ENCODE data around the gene SSR1. TPM values are rescaled to one million over a fixed set of nuclear protein-coding genes. Genes with fewer than 3 reads are reported as not detected.

Gene SSR1
- total and polyA plus RNA-seq, 9 of the 15 experiments (the other 6 are each of a cell fraction or from before 2014, with no cell fraction given), result 87.7 to 220 (median 144) TPM

DNA sequence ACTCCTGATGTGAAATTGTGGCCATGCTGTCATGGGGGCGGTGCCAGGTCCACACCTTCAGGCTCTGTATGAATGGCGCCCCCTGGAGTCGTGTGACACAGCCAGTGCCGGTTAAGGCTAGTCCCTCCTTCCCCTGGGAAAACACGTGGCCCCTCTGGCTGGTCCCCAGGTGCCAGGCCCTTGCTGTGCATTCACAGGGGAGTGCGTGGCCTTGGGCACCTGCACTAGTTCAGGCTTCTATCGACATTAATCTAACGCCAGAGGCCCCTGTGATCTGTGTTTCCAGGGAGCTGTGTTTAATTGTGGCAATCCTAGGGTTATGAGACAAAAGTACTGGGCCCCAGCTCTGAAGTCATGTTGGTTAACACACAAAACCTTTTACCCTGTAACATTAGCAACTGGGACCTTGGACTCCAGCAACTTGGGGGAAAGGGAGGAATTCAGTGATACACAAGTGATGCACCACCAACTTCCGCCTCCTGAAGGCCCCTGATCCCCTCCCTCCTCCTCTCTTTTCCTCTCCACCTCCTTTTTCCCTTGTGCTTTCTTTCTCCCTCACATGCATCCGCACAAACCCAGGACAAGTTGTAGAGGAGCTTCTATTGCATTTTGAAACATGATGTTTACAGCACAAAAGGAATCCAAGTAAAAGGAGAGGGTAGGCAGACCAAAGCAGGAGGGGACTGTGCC lies 74.0 kb downstream of the SSR1 start (continued):
- TF ChIP-seq ZNF318 (IDR thresholded peaks at IDR 0.05; ENCODE audit: borderline replicate concordance in 1 of 2, low read depth in 1 of 2) (no peak), ZBTB7A (IDR thresholded peaks at IDR 0.05; ENCODE audit: borderline replicate concordance, control insufficient read depth, low read depth, low read length) (peak; percentile 37; the same call in 1 of the 2 replicates), ZZZ3 (IDR thresholded peaks at IDR 0.05) (no peak), MIER1 (IDR thresholded peaks at IDR 0.05; ENCODE audit: low read depth) (no peak), ZBTB8A (IDR thresholded peaks at IDR 0.05; ENCODE audit: partially characterized antibody) (no peak), MTA1 (IDR thresholded peaks at IDR 0.05; ENCODE audit: borderline replicate concordance) (no peak), FOXJ3 (CRISPR knock-in tag; IDR thresholded peaks at IDR 0.05) (no peak), ERF (CRISPR knock-in tag; IDR thresholded peaks at IDR 0.05) (no peak), ZNF696 (CRISPR knock-in tag; conservative IDR thresholded peaks at IDR 0.05) (no peak), ZNF445 (CRISPR knock-in tag; IDR thresholded peaks at IDR 0.05; ENCODE audit: low read depth) (no peak)
- TF ChIP-seq, protein P1, sequence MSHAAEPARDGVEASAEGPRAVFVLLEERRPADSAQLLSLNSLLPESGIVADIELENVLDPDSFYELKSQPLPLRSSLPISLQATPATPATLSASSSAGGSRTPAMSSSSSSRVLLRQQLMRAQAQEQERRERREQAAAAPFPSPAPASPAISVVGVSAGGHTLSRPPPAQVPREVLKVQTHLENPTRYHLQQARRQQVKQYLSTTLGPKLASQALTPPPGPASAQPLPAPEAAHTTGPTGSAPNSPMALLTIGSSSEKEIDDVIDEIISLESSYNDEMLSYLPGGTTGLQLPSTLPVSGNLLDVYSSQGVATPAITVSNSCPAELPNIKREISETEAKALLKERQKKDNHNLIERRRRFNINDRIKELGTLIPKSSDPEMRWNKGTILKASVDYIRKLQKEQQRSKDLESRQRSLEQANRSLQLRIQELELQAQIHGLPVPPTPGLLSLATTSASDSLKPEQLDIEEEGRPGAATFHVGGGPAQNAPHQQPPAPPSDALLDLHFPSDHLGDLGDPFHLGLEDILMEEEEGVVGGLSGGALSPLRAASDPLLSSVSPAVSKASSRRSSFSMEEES (CRISPR knock-in tag; IDR thresholded peaks at IDR 0.05), result no peak
- TF ChIP-seq, protein P2, sequence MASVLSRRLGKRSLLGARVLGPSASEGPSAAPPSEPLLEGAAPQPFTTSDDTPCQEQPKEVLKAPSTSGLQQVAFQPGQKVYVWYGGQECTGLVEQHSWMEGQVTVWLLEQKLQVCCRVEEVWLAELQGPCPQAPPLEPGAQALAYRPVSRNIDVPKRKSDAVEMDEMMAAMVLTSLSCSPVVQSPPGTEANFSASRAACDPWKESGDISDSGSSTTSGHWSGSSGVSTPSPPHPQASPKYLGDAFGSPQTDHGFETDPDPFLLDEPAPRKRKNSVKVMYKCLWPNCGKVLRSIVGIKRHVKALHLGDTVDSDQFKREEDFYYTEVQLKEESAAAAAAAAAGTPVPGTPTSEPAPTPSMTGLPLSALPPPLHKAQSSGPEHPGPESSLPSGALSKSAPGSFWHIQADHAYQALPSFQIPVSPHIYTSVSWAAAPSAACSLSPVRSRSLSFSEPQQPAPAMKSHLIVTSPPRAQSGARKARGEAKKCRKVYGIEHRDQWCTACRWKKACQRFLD (CRISPR knock-in tag; IDR thresholded peaks at IDR 0.05), result no peak
- TF ChIP-seq, protein P3, sequence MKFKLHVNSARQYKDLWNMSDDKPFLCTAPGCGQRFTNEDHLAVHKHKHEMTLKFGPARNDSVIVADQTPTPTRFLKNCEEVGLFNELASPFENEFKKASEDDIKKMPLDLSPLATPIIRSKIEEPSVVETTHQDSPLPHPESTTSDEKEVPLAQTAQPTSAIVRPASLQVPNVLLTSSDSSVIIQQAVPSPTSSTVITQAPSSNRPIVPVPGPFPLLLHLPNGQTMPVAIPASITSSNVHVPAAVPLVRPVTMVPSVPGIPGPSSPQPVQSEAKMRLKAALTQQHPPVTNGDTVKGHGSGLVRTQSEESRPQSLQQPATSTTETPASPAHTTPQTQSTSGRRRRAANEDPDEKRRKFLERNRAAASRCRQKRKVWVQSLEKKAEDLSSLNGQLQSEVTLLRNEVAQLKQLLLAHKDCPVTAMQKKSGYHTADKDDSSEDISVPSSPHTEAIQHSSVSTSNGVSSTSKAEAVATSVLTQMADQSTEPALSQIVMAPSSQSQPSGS (CRISPR knock-in tag; IDR thresholded peaks at IDR 0.05), result no peak
